BE2C (cell line): ENCODE results near the gene OR5B21. TPM values are rescaled to one million over a fixed set of nuclear protein-coding genes. Genes with fewer than 3 reads are reported as not detected.

ENCODE experiments used
- DNase-seq: peaks from one replicate; pipeline ENCODE4 v3.0.0-alpha.2; 2020
- H3K27me3 ChIP-seq: fragments of 250-450 bp; sonication (Bioruptor Pico); 2 replicates; pipeline ENCODE4 v1.5.1; 2020; ENCODE audit warnings: mild to moderate bottlenecking
- H3K36me3 ChIP-seq: fragments of 250-450 bp; sonication (Bioruptor Pico); 2 replicates; pipeline ENCODE4 v1.5.1; 2020; ENCODE audit warnings: mild to moderate bottlenecking
- H3K4me1 ChIP-seq: fragments of 250-450 bp; sonication (Bioruptor Pico); 2 replicates; pipeline ENCODE4 v1.5.1; 2020
- H3K4me3 ChIP-seq: 2 replicates; pipeline ENCODE4 v1.5.1; 2011; ENCODE audit warnings: low read depth, low read length
- H3K9me3 ChIP-seq: fragments of 250-450 bp; sonication (Bioruptor Pico); 2 replicates; pipeline ENCODE4 v1.5.1; 2020
- CTCF ChIP-seq: IDR thresholded peaks from 2 replicates; pipeline ENCODE4 v1.5.1; 2012; ENCODE audit warnings: mild to moderate bottlenecking, low read depth, low read length
- polyA plus RNA-seq: library from polyadenylated mRNA; unstranded; fragments of >200 nt; gene quantifications from one replicate; pipeline ENCODE4 v1.2.1, GENCODE V29; 2012; ENCODE audit warnings: low read depth, missing spikeins; ENCODE audit not compliant: insufficient read length, insufficient read depth

The OR5B21 gene
- polyA plus RNA-seq: not detected

GRCh38 chr11:58508005-58508404, at the start of gene OR5B21:
Gene OR5B21 (minus strand): TSS chr11:58508105. CDS start chr11:58508105, 0 bp downstream.
- Histone ChIP-seq H3K27me3 (no peaks in the 10 kb centered on the region), H3K36me3 (no peaks in the 10 kb centered on the region), H3K4me1 (no peaks in the 10 kb centered on the region), H3K9me3 (no peaks in the 10 kb centered on the region), H3K4me3 (no peak within 1 kb of the TSS)
- no peak for TF ChIP-seq CTCF
- no peak for DNase-seq

GRCh38 chr11:58549644-58550043, 41.7 kb upstream of the OR5B21 start:
- TF ChIP-seq CTCF: no peak
- H3K4me1 ChIP-seq: no peaks in the 10 kb centered on the region
- H3K4me3 ChIP-seq: no peak overlapping the region
- DNase-seq: no peak
- no peaks in the 10 kb centered on the region for H3K27me3 ChIP-seq
- H3K9me3 ChIP-seq: no peaks in the 10 kb centered on the region
- no peaks in the 10 kb centered on the region for H3K36me3 ChIP-seq

GRCh38 chr11:58546841-58547240, 38.9 kb upstream of the OR5B21 start:
- Histone ChIP-seq H3K36me3 (no peaks in the 10 kb centered on the region), H3K4me3 (no peak overlapping the region), H3K27me3 (no peaks in the 10 kb centered on the region), H3K9me3 (no peaks in the 10 kb centered on the region), H3K4me1 (no peaks in the 10 kb centered on the region)
- TF ChIP-seq CTCF: no peak
- DNase-seq: no peak

- Histone ChIP-seq H3K4me3 (no peak overlapping the region), H3K4me1 (no peaks in the 10 kb centered on the region), H3K9me3 (no peaks in the 10 kb centered on the region), H3K36me3 (no peaks in the 10 kb centered on the region), H3K27me3 (no peaks in the 10 kb centered on the region)
- no peak for DNase-seq
- no peak for TF ChIP-seq CTCF
Observed at GRCh38 chr11:58531865-58532341, 24.0 kb upstream of the OR5B21 start.

GRCh38 chr11:58530236-58530635, 22.3 kb upstream of the OR5B21 start:
- TF ChIP-seq CTCF: no peak
- Histone ChIP-seq H3K27me3 (no peaks in the 10 kb centered on the region), H3K4me1 (no peaks in the 10 kb centered on the region), H3K9me3 (no peaks in the 10 kb centered on the region), H3K36me3 (no peaks in the 10 kb centered on the region), H3K4me3 (no peak overlapping the region)
- no peak for DNase-seq

- no peaks in the 10 kb centered on the region for H3K4me1 ChIP-seq
- H3K4me3 ChIP-seq: no peak overlapping the region
- H3K9me3 ChIP-seq: no peaks in the 10 kb centered on the region
- no peaks in the 10 kb centered on the region for H3K36me3 ChIP-seq
- no peak for TF ChIP-seq CTCF
- DNase-seq: no peak
- no peaks in the 10 kb centered on the region for H3K27me3 ChIP-seq
Observed at GRCh38 chr11:58527429-58527828, 19.5 kb upstream of the OR5B21 start.
